MCF 10A (cell line): ENCODE measurements around the gene ZNF41. TPM values are rescaled to one million over a fixed set of nuclear protein-coding genes. Genes with fewer than 3 reads are reported as not detected.
"Not testable (repeated sequence)": the region's sequence is repeated elsewhere in the genome, so short reads cannot be mapped to it uniquely, and the experiment has no call there.

Experiments used
- BruUV-seq: library from RNA; stranded (reverse); fragments of 400-500 nt; replicated peaks from 2 replicates; lab custom pipeline; 2021; lab: Mats Ljungman, UMichigan
- CTCF ChIA-PET: fragments of 300-600 bp; sonication (Branson Sonifier 250); formaldehyde crosslinking; extraction: SDS; loops from one replicate; lab custom pipeline; 2021; ENCODE audit warnings: antibody characterized with exemption, inconsistent platforms; lab: Yijun Ruan, JAX
- POLR2A ChIA-PET: fragments of 300-600, 350-650 bp; sonication (Branson Sonifier 250); formaldehyde crosslinking; extraction: SDS; loops from one replicate; lab custom pipeline; 2020; ENCODE audit warnings: antibody characterized with exemption, inconsistent platforms; lab: Yijun Ruan, JAX
- DNase-seq: peaks from one replicate; pipeline ENCODE4 v3.0.0-alpha.2; 2018; ENCODE audit not compliant: unreplicated experiment
- H3K27ac Mint-ChIP-seq: one replicate; pipeline ENCODE4 v1.8.0; 2022; ENCODE audit warnings: mild to moderate bottlenecking, low read depth, mixed read lengths; ENCODE audit not compliant: unreplicated experiment
- H3K27me3 Mint-ChIP-seq: one replicate; pipeline ENCODE4 v1.8.0; 2022; ENCODE audit warnings: mixed read lengths; ENCODE audit not compliant: insufficient read depth, unreplicated experiment
- H3K36me3 Mint-ChIP-seq: one replicate; pipeline ENCODE4 v1.8.0; 2022; ENCODE audit warnings: mild to moderate bottlenecking, moderate library complexity, mixed read lengths; ENCODE audit not compliant: insufficient read depth, unreplicated experiment
- H3K4me1 Mint-ChIP-seq: one replicate; pipeline ENCODE4 v1.8.0; 2022; ENCODE audit warnings: mixed read lengths; ENCODE audit not compliant: insufficient read depth, unreplicated experiment
- H3K4me3 Mint-ChIP-seq: one replicate; pipeline ENCODE4 v1.8.0; 2022; ENCODE audit warnings: mild to moderate bottlenecking, moderate library complexity, mixed read lengths; ENCODE audit not compliant: unreplicated experiment
- H3K9me3 Mint-ChIP-seq: one replicate; pipeline ENCODE4 v1.8.0; 2022; ENCODE audit warnings: mixed read lengths; ENCODE audit not compliant: unreplicated experiment
- CTCF ChIP-seq: fragments of 200-600 bp; IDR thresholded peaks from one replicate; pipeline ENCODE4 v1.8.0; 2022; ENCODE audit warnings: antibody characterized with exemption, mild to moderate bottlenecking; ENCODE audit not compliant: unreplicated experiment
- intact Hi-C: fragments of 100-400 bp; cut with micrococcal nuclease; formaldehyde crosslinking; loops from 2 replicates; pipeline ENCODE4 v1.14.1; 2022
- total RNA-seq: library from RNA; stranded (reverse); gene quantifications from 2 replicates; pipeline ENCODE4 v1.2.3, GENCODE V29; 2022

The ZNF41 gene
- total RNA-seq, 1 experiment from 2014 or later, result 7.0 TPM

DNA sequence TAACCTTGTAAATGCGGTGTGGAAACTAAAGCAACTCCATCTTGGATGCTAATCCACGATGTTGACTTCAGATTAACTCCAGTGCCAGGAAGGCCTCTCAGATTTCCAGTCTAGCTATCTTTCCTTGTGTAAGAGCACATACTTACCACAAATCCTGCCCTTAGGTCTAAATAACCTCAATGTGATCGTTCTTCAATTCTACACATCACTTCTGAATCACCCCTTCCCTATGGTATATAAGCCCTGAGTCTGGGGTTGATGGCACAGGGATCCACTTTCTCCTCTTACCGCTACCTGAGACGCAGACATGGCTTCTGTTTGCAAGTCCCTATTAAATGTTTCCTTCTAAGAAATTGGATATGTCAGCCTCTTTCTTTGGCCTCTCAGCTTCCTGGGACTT, 17.5 kb upstream of the ZNF41 start:
- Mint-ChIP-seq H3K36me3 (no peaks in the 10 kb centered on the region), H3K4me1 (no peaks in the 10 kb centered on the region), H3K27me3 (no peaks in the 10 kb centered on the region), H3K4me3 (no peak overlapping the region), H3K27ac (no peak overlapping the region), H3K9me3 (no peaks in the 10 kb centered on the region)
- intact Hi-C loops, result no loop called here
- CTCF ChIA-PET, result interaction anchor here (0.6 to 3.9 kb wide), 7 partner anchors 15 to 534 kb away, joined by 3 to 26 read pairs (median 4); no protein-coding TSS in a partner anchor
- POLR2A ChIA-PET, result interaction anchor here (0.6 to 1.7 kb wide), 6 partner anchors 14 to 100 kb away, joined by 3 to 8 read pairs (median 4); no protein-coding TSS in a partner anchor
- TF ChIP-seq CTCF, result no peak
- peak; percentile 72 for DNase-seq
- no TSS peak for BruUV-seq

- TF ChIP-seq CTCF, result no peak
- H3K27ac Mint-ChIP-seq, result no peak overlapping the region
- peak; percentile 35 for DNase-seq
- no peaks in the 10 kb centered on the region for H3K27me3 Mint-ChIP-seq
- BruUV-seq, result no TSS peak
- CTCF ChIA-PET, result interaction anchor here (0.6 to 3.9 kb wide), 4 partner anchors 16 to 321 kb away, joined by 3 to 26 read pairs (median 3); no protein-coding TSS in a partner anchor
- POLR2A ChIA-PET, result interaction anchor here (1.4 to 1.7 kb wide), 3 partner anchors 16 to 24 kb away, joined by 4 to 6 read pairs (median 4); no protein-coding TSS in a partner anchor
- H3K9me3 Mint-ChIP-seq, result no peaks in the 10 kb centered on the region
- no peaks in the 10 kb centered on the region for H3K36me3 Mint-ChIP-seq
- no peak overlapping the region for H3K4me3 Mint-ChIP-seq
- no peaks in the 10 kb centered on the region for H3K4me1 Mint-ChIP-seq
- intact Hi-C loops, result no loop called here
Measured at GRCh38 chrX:47499293-47499692, 16.3 kb upstream of the ZNF41 start.

DNA sequence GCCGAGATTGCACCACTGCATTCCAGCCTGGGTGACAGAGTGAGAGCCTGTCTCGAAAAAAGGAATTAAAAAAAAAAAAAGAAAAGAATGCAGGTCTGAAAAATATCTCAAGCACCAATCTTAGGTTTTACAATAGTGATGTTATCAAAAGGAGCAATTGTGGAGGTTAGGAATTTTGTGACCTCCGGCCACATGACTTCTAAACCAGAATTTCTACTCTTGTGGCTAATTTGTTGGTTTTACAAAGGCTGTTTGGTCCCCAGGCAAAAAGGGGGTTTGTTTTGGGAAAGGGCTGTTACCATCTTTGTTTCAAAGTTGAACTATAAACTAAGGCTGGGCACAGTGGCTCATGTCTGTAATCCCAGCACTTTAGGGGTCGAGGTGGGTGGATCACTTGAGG, 15.4 kb upstream of the ZNF41 start:
- Mint-ChIP-seq H3K4me3 (no peak overlapping the region), H3K27me3 (no peaks in the 10 kb centered on the region), H3K9me3 (no peaks in the 10 kb centered on the region), H3K27ac (no peak overlapping the region), H3K4me1 (no peaks in the 10 kb centered on the region), H3K36me3 (no peaks in the 10 kb centered on the region)
- intact Hi-C loops, result no loop called here
- POLR2A ChIA-PET, result interaction anchor here (1.5 kb wide), 1 partner anchor 25 kb away, joined by 6 read pairs; no protein-coding TSS in a partner anchor
- no peak for DNase-seq
- no TSS peak for BruUV-seq
- TF ChIP-seq CTCF, result no peak
- CTCF ChIA-PET, result interaction anchor here (0.7 to 3.9 kb wide), 3 partner anchors 20 to 26 kb away, joined by 3 to 26 read pairs (median 7); no protein-coding TSS in a partner anchor

DNA sequence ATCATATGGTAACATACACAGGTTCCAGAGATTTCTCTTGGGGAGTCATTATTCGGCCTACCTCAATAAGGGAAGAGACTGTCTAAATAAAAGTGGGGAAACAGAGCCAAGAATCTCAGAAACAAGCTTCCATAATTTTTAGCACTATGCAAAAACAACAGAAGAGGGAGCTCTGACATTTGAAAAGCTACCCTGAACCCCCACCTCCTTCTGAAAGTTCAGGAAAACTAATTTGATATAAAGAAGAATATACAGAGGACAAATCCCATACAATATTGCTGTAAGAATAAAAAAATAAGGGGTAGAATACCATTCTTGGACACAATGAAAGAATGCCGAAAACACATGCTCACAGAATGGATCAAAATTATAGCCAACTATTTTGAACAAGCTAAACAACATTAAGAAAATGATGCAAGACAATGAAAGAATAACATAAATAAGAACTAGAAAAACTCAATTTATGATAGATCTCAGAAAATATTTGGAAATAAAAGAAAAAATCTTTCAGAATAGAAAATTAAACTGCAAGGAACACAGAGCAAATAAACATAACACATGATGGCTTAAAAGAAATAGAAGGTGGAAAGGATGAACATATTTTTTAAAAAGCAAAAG, 14.4 kb upstream of the ZNF41 start:
- H3K27ac Mint-ChIP-seq, result no peak overlapping the region
- POLR2A ChIA-PET, result interaction anchor here (0.6 to 1.5 kb wide), 4 partner anchors 18 to 264 kb away, joined by 3 to 6 read pairs (median 4); no protein-coding TSS in a partner anchor
- H3K9me3 Mint-ChIP-seq, result no peaks in the 10 kb centered on the region
- intact Hi-C loops, result loop anchor here (1.0 kb wide), 2 partner anchors 26 to 304 kb away; partner anchors contain the start of gene UBA1
- H3K27me3 Mint-ChIP-seq, result no peaks in the 10 kb centered on the region
- BruUV-seq, result no TSS peak
- no peaks in the 10 kb centered on the region for H3K36me3 Mint-ChIP-seq
- CTCF ChIA-PET, result interaction anchor here (0.7 to 3.4 kb wide), 5 partner anchors 9 to 159 kb away, joined by 3 to 36 read pairs (median 7); no protein-coding TSS in a partner anchor
- no peaks in the 10 kb centered on the region for H3K4me1 Mint-ChIP-seq
- no peak overlapping the region for H3K4me3 Mint-ChIP-seq
- DNase-seq, result peak; percentile 41
- peak; percentile 46 for TF ChIP-seq CTCF

DNA sequence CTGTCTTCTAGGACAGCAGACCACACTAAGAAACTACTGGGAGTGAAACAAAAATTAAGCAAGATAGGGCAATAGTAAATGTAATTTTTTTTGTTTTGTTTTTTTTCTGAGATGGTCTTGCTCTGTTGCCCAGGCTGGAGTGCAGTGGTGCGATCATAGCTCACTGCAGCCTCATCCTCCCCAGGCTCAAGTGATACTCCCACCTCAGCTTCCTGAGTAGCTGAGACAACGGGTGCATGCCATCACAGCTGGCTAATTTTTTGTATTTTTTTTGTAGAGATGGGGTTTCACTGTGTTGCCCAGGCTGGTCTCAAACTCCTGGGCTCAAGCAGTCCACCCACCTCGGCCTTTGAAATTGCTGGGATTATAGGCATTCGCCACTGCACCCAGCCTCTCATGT, 9.1 kb upstream of the ZNF41 start:
- intact Hi-C loops, H3K4me1 Mint-ChIP-seq, H3K9me3 Mint-ChIP-seq, DNase-seq, H3K27ac Mint-ChIP-seq, H3K4me3 Mint-ChIP-seq, BruUV-seq, H3K36me3 Mint-ChIP-seq, H3K27me3 Mint-ChIP-seq: not testable (repeated sequence)
- ChIA-PET POLR2A (interaction anchor here (0.7 kb wide), 1 partner anchor 26 kb away, joined by 3 read pairs; no protein-coding TSS in a partner anchor), CTCF (interaction anchor here (1.3 to 1.8 kb wide), 2 partner anchors 31 to 152 kb away, joined by 3 to 4 read pairs; no protein-coding TSS in a partner anchor)
